HEK293 (cell line): Measurements from ENCODE around the gene PPM1L.

Experiments used
- CTCF ChIP-seq: fragments of 450-650 bp; formaldehyde crosslinking; IDR thresholded peaks from 2 replicates; pipeline ENCODE4 v1.5.1; 2016; ENCODE audit warnings: missing biosample characterization, missing genetic modification characterization
- REST ChIP-seq: fragments of 450-650 bp; formaldehyde crosslinking; IDR thresholded peaks from 2 replicates; pipeline ENCODE4 v1.5.1; 2016; ENCODE audit warnings: missing biosample characterization, missing genetic modification characterization
- ZFP41 ChIP-seq: fragments of 450-650 bp; formaldehyde crosslinking; IDR thresholded peaks from 2 replicates; pipeline ENCODE4 v1.5.1; 2016; ENCODE audit warnings: missing biosample characterization, missing genetic modification characterization, borderline replicate concordance

DNA sequence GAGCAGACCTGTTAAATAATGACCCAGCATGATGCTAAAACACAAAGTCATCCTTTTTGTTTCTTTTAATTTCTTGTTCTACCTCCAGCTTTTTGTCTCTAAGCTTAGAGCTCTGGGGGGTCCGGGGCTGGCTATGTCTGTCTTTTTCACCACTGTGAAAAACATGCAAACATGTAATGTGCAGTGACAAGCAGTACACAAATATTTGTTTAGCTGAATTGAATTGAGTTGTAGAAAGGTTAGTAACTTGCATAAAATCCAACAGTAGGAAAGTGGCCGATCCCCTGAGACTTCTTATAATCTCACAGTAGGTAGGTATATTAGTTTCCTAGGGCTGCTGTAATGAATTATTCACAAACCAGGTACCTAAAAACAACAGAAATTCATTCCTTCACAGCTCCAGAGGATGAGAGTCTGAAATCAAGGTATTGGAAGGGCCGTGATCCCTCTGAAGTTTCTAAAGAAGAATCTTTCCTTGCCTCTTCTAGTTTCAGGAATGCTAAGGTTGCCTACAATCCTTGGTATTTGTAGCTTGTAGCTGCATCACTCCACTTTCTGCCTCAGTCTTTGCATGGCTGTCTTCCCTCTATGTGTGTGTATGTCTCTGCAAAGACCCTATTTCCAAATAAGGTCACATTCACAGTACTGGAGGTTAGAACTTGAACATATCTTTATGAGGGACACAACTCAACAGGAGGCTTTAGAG, 46.4 kb upstream of the PPM1L start:
- no peak for TF ChIP-seq CTCF (tag by site-specific recombination)
- TF ChIP-seq REST (tag by site-specific recombination): no peak
- no peak for TF ChIP-seq ZFP41 (tag by site-specific recombination)
